GM23248 (cell line): ENCODE results near the gene SEMA6A.

ENCODE experiments used
- EZH2 ChIP-seq: fragments of 200-600 bp; sonication (generic); IDR thresholded peaks from 2 replicates; pipeline ENCODE4 v1.6.1; 2018; ENCODE audit warnings: antibody characterized with exemption, mild to moderate bottlenecking; ENCODE audit not compliant: insufficient read depth, poor library complexity, severe bottlenecking
- EZH2phosphoT487 ChIP-seq: fragments of 200-600 bp; sonication (generic); IDR thresholded peaks from 2 replicates; pipeline ENCODE4 v1.6.1; 2018; ENCODE audit warnings: antibody characterized with exemption, moderate library complexity, mild to moderate bottlenecking, low read depth; ENCODE audit not compliant: insufficient read depth

- TF ChIP-seq EZH2phosphoT487 (no peak), EZH2 (no peak)
Measured at GRCh38 chr5:116482394-116482793, 92.2 kb downstream of the SEMA6A start.
